HG03571 (cell line): ENCODE data around the gene MAP3K21.
A peak's percentile ranks its signal among the peaks of the same experiment; 100 is the strongest.

Experiments
- ATAC-seq: cut with Tn5 transposase; IDR thresholded peaks from one replicate; pipeline ENCODE4 v1.9.1; 2021; ENCODE audit not compliant: unreplicated experiment

MAP3K21 gene

GRCh38 chr1:233323718-233324117 is 3.8 kb upstream of the MAP3K21 start:
- no peak for ATAC-seq

GRCh38 chr1:233326319-233326718 is 1.2 kb upstream of the MAP3K21 start:
- ATAC-seq, result no peak

- peak; percentile 94 for ATAC-seq
These were observed 493 bp upstream of the MAP3K21 start for GRCh38 chr1:233326811-233327650.

GRCh38 chr1:233328142-233328921 is 808 bp downstream of the MAP3K21 start:
- peak; percentile 14 for ATAC-seq

GRCh38 chr1:233331676-233332519 is 4.4 kb downstream of the MAP3K21 start:
- ATAC-seq, result no peak

- no peak for ATAC-seq
These were observed 5.6 kb downstream of the MAP3K21 start for GRCh38 chr1:233333086-233333485.

- ATAC-seq, result no peak
These were observed 6.6 kb downstream of the MAP3K21 start for GRCh38 chr1:233334092-233334491.

GRCh38 chr1:233336554-233337456 is 9.3 kb downstream of the MAP3K21 start:
- ATAC-seq, result no peak

- no peak for ATAC-seq
These were observed 10.0 kb downstream of the MAP3K21 start for GRCh38 chr1:233337505-233337904.

GRCh38 chr1:233338102-233338501 is 10.6 kb downstream of the MAP3K21 start:
- ATAC-seq, result no peak

GRCh38 chr1:233340031-233340555 is 12.6 kb downstream of the MAP3K21 start:
- ATAC-seq, result no peak

- ATAC-seq, result no peak
These were observed 13.5 kb downstream of the MAP3K21 start for GRCh38 chr1:233340966-233341516.

- ATAC-seq, result no peak
These were observed 14.6 kb downstream of the MAP3K21 start for GRCh38 chr1:233342086-233342485.

GRCh38 chr1:233343262-233343661 is 15.7 kb downstream of the MAP3K21 start:
- ATAC-seq, result no peak

- no peak for ATAC-seq
These were observed 19.8 kb downstream of the MAP3K21 start for GRCh38 chr1:233347338-233347737.

GRCh38 chr1:233349137-233349536 is 21.6 kb downstream of the MAP3K21 start:
- ATAC-seq, result no peak

- no peak for ATAC-seq
These were observed 27.5 kb downstream of the MAP3K21 start for GRCh38 chr1:233354983-233355382.

- ATAC-seq, result no peak
These were observed 28.5 kb downstream of the MAP3K21 start for GRCh38 chr1:233355841-233356704.

- ATAC-seq, result no peak
These were observed 29.1 kb downstream of the MAP3K21 start for GRCh38 chr1:233356705-233356987.
